Inflammatory macrophage treated with lipopolysaccharide for 1 hour (primary cell): ENCODE measurements around the gene NRXN3.

ENCODE experiments used
- DNase-seq, 2 donors: peaks; one replicate each; pipeline ENCODE4 v3.0.0-alpha.2; 2020 to 2022

Gene NRXN3

DNA sequence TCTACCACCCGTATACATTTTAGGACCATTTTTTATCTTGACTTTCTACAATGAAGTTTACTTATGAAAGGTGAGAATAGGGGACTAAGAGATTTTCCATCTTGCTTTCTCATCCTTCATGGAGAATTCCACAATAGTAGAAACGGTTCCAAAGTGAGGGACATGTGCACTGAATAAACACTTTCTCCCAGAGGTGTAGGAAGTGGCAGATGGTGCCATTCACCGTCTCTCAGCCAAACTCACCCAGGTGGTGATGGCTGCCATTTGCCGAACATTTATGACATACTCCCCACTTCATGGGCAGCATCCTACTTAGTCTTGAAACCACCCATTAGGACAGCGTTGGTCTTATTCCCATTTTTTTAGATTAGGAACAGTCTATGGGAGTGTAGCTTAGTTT lies 1500.6 kb downstream of the NRXN3 start:
- no peak for DNase-seq

DNA sequence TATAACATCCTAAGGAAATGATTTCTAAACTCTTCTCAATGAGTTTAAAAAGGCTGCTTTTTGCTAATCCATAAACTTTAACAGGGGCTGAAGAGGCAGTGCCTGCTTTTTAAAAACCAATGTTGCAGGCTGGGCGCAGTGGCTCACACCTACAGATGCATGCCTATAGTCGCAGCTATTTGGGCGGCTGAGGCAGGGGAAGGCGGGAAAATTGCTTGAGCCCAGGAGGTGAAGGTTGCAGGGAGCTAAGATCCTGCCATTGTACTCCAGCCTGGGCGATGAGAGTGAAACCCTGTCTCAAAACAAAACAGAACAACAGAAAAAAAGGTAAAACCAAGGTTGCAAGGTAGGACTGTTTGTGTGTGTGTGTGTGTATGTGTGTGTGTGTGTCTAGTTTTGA lies 1509.9 kb downstream of the NRXN3 start:
- no peak for DNase-seq

DNA sequence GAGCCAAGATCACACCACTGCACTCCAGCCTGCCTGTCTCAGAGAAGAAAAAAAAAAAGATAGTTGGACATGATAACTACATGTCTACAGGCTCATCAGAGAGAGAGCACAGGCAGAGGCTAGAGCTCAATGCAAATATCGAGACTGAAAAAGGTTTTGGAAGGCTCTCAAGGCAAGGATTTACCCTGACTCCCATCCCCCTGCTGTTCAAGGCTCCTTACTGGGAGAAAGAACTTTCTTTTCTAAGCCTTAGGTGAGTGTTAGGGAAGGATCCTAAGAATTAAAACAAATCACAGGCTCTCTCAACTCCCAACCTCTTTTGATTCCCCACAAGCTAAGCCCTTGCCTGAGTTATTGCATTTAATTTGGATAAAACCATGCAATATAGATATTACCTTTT lies 1516.0 kb downstream of the NRXN3 start:
- no peak for DNase-seq

DNA sequence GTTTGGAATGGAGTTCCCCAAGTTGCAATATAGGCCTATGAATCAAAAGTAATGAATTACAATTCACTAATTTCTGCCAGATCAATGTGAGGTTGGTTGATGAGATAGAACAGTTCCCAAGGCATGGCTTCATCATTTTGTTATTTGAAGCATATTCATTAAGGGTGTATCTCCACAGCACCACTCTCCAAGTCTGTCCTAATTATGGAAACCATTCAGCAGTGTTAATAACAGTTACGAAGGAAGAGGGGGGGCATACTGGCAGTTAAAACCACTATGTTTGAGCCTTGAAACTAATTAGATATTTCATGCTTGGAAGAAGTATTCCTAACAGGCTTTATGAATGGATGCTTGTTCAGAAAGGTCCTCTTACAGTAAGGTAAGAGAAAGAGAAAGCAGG lies 1520.8 kb downstream of the NRXN3 start:
- no peak for DNase-seq

DNA sequence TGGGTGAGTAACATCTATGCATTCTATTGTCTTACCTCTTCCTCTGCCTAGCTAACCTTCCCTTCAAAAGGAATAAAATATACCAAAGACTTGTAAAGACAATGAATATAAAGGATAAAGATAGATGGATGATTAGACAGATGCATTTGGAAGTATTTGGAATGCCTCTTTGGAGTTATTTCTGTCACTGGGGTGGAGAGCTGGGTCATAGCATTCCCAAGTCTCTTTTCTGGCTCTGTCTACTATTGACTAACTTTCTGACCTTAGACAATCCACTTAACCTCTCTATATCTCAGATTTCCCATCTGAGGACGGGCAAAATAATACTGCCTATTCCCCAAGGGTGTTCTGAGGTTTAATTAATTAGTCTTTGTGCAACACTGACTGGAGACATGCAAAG lies 1523.8 kb downstream of the NRXN3 start:
- no peak for DNase-seq

DNA sequence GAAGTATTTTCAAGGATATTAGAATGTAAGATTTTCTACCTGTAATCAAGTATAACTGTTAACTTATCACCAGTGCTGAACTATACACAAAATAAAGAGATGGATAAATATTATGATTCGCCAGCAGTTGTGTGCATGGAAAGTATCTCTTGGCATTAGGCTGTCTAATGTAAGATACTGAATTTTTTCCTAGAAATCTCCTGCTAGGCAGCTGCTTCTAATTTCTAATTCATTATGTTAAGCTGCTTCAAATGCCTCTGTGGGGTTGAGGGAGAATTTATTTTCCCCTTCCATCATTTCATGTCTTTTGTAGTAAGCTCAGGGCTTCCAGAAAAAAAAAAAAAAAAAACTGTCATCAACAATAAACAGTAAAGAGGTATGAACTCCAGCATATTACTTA lies 1525.1 kb downstream of the NRXN3 start:
- DNase-seq = no peak

DNA sequence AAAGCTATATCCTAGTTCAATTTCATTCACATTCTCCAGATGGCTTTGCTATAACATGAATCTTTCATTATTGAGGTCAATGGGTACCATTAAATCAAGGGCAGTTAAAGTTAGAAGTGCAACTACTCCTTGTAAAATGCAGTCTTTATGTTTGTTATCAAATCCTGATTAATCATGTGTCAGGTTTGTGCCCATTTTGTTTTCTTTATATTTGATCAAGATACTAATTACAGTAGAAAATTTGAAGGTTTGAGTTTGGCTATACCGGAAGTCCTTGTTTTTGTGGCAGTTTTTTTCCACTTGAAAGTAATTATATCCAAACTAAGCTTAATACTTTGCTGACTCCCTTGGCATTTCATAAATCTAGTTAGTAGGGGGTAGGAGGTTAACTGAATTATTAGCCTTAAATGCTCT lies 1528.1 kb downstream of the NRXN3 start:
- no peak for DNase-seq

DNA sequence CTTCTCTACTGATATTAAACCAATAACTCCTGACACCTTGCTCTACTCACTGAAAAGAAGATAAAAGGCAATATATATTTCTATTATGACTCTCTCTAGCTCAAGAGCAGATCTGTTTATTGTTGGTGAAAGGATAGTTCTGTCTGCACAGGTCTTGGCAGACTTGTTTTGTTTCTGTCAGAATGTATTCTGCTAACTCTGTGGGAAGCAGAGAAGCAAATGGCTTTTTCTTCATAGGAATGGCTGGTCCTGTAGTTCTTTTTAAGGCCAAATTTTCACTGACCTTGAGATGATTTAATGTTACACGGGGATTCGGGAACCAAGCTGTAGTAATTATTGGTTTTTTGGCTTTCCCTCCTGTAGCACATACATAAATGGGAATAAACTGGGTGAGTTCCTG lies 1529.0 kb downstream of the NRXN3 start:
- DNase-seq = no peak

DNA sequence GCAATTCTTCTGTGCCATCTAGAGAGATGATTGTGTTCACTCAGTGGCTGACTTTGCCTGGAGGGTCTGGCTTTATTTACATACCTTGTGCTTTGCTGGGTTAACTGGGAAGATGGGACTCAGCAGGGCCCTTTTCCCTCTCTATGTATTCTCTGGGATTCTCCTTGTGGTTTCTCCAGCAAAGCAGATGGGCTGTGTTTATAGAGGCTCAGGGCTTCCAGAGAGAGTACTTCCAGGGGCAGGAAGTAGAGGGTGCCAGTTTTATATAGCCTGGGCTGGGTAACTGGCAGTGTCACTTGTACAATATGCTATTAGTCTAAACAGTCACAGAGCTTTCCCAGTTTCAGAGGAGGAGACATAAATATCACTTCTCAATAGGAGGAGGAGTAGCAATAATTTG lies 1531.2 kb downstream of the NRXN3 start:
- DNase-seq = no peak

DNA sequence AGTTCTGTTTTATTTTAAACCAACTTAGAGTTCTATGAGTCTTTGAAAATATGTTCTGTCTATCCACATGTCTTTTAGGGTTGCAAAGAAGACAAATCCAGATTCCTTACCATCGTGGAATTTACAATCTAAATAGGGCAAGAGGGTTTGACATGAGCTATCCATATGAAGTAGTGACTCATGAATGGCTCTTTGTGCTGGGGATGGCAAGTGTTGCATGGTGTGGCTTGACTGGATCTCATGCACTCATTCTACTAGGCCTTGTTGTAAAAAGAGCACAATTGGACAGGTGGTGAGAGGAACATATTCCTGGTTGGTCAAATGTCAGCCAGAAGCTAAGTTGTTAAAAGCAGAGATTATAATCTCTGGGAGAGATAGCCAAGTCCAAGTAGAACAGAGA lies 1532.0 kb downstream of the NRXN3 start:
- no peak for DNase-seq

DNA sequence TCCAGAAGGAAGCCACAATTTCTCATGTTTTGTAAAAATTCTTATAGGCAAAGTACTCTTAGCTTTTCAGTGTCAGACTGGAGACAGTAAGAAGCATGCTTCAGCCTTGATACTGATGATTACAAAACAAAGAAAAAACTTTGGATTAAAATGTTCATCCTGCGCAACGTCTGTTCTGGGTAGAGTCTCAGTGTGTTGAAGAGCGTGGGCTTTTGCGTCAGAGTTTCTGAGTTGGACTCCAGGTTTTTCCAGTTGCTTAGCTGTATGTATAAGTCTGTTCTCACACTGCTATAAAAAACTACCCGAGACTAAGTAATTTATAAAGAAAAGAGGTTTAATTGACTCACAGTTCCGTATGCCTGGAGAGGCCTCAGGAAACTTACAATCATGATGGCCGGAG lies 1533.0 kb downstream of the NRXN3 start:
- no peak for DNase-seq

DNA sequence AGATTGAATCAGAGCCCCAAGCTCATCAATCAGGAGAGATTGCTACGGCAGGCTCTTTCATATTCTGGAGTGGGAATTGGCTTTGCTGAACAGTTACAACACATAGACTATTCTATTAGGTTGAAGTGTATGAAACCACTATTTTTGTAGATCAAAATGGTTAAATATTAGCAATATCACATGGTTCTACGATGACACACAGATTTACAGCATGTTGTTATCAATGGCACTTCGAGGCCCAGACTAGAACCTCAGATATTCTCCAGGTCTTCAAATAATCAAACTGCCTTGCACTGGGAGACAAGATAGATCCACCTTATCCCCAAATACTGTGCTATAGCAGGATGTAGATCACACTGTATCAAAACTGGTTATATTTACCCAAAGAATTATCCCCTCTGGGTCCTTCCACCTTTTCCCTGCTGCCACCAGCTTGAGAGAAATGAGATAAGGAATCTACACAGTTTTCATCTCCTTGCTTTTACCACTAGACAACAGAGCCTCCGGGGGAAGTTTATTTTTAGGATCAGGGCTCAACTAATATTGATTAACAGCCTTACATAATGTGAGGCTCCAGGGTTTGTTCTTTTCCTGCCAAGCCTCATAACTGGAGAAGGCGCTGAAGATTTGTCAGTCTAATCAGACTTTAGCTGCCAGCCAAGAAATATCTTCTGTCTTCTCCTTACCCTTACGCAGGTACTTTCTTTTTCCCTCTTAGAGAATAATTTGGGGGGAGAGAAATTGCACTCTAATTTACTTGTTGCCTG lies 1534.1 kb downstream of the NRXN3 start:
- no peak for DNase-seq

DNA sequence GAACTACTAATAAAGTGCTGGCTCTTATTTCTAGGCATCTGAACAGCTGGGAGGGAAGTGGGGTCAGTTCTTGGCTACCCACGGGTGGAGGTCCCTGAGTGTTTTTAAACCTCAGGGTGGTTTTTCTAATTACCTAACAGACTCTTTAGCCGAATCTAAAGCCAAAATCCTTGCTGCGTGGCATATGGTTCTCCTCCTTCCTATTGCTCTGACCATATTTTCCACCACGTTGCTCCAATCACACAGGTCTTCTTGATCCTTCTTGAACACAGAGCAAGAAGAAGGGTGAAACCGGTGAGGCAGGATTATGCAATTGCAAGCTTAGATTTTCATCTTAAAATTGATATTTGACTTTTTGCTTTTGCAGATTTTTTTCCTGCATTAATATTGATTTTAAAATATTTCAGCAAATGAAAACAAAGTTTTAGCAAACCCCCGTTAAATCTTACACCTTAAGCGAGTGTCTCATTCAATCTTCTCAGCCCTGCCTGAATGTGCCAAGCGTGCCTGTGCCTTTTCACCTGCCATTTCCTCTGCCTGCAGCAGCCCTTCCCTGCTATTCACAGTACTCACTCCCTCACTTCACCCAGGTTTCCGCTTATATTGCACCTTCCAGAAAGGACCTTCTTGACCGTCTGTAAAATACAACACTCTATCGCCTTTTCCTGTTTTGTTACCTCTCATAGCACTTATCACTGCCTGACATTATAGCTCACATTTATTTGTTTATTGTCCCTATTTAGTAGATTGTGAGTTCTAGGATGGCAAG lies 1535.1 kb downstream of the NRXN3 start:
- no peak for DNase-seq

DNA sequence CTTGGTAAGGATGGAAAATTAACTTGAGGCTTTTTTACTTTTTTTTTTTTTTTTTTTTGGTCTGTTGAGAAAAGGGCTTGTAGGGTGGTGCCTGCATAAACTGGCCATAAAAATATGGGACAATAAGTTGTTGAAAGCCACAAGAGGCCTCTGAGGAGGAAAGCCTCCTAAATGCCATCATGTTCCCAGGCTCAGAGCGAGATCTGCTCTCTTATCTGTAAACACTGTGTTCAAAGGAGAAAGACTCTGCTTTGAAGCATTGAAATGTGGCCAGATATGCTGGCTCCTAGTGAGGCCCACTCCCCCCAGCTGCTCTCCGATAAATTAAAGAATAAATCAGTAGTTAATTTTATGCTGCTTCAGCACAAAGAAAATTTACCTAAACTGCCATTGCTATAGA lies 1536.2 kb downstream of the NRXN3 start:
- no peak for DNase-seq

DNA sequence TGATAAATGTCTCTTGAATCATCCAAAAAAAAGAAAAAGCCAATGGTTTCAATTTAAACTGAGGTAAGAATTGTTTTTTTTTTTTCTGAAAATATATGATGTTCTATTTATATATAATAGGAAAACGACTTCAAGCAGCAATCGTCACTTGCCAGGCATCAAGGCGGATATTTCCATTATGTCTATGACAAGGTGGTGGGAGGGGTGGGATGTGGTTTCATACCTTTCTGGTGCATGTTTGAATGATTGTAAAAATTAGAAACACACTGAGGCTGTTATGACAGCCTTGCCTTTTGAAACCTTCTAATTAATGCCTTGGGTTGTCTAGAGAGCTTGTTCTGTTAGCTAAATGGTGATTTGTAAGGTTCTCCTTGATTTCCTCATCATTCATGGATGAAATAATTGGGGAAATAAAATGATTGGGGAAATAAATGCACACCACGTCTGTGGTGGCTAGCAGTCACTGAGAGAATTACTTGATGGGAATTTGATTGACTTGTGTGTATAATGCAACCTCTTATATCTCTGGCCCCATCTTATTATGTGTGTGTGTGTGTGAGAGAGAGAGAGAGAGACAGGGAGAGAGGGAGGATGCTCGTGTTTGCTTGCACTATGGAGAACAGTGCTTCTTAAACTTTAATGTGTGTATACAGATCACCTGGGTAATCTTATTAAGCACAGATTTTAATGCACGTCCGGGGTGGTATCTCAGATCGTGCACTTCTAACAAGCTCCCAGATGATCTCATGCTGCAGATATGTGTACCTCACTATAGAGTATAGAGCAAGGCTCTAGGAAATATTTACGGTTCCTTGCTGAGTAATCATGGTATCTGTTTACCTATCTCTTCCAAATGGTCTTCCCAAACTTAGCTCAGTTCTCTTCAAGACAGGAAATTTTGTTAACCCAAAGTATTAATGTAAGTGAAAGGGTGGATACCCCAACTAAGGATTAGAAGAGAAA lies 1538.5 kb downstream of the NRXN3 start:
- no peak for DNase-seq

DNA sequence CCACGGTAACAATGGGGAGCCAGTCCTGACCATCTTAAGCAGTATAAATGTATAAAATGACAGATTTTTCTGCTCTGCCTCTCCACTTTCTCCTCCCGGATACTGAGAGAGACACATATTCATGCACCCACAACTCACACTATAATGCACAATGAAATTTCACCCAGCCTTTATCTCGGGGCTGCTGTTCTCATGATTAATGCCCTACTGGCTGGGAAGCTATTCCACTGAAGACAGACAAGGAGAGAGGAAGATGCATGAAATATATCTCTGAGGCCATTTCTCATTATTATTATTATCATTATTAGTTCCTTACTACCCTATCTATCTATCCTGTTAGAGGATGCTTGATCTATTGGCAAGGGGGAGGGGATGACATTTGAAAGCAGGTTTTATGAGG lies 1539.4 kb downstream of the NRXN3 start:
- DNase-seq = no peak

DNA sequence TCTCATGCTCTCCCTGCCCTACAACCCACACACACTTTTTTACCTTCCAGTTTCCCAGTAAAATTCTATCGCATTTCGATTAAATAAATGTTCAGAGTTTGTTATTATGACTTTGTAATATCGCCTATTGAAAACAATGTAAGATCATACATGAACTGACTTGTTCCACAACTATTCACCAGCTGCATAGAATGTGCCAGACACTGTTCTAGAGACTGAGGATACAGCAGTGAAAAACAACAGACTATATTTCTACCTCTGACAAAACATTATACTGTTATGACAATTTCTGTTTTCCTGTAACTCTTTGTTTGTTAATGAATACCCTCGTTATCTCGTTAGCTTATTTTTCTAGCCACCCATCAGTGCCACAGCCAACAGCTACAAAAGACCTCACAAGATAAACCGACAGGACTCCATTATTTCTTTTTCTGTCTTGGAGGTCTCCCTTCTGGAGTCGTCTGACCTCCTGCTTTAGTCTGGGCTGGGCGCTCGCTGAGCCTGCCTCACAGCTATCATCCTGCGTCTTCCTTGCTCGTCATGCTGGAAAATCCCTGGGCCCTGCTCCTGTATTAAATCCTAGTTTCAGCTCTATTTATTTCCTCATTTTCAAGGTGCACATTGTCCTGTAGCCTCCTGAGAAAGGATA lies 1542.3 kb downstream of the NRXN3 start:
- DNase-seq = no peak

DNA sequence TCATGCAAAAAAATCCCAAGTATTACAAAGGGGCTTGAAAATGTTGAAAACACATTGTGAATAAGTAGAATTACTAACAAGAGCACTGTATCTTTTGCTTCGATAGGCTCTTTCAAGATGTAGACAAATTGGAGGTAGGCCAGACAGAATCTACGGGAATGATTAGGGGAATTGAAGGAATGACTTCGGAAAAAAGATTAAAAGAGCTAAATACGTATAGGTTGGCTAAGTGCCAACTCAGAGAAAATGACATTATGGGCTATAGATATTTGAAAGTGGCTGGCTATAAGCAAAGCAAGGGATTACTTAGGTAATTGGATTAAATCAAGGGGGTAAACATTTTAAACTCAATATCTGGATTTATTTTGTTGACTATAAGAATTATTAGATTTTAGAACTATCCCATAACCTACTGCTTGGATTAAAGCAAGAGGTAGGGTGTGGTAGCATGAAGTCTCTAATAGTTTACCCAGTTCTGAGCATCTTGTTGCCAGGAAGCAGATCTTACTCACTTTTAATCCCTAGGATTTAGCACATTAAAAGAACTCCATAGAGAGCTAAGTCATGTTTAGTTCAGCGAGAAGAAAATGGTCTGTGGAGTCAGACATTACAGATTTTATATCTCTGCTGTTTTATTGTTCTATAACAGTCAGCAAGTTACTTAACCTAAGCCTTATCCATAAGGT lies 1551.4 kb downstream of the NRXN3 start:
- DNase-seq = no peak

DNA sequence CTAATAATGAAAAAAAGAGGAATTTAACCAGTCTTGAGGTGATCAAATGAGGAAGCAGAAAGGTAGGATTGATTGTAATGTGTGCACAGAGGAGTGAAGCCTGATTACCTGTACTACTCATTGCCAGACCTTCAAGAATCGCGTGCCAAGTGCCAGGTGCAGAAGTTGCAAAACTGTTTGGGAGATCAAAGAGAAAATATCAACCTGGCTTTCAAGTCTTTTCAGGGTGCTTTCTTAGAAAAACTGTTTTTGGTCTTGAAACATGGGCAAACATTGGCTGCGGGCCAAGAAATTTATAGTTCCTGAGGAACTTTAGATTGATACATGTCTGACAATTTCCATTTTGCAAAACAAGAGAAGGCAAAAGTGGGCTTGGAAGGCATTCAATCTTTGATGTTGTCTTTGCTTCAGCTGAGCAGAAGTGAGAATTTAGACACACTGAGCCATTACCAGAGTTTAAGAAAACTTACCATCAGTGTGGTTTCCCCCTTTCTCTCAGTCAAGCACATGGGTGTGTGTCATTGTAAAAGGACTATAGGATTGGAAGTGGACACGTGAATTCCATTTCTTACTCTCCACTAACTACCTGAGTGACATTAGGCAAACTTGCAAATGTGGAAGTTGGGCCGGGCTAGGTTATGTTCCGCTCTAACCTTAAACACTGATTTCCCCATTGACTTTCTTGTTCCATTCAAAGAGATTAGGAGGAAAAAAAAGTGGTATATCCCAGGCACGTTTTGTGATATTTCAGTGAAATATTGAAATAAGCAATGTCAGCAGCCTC lies 1555.0 kb downstream of the NRXN3 start:
- DNase-seq = no peak

DNA sequence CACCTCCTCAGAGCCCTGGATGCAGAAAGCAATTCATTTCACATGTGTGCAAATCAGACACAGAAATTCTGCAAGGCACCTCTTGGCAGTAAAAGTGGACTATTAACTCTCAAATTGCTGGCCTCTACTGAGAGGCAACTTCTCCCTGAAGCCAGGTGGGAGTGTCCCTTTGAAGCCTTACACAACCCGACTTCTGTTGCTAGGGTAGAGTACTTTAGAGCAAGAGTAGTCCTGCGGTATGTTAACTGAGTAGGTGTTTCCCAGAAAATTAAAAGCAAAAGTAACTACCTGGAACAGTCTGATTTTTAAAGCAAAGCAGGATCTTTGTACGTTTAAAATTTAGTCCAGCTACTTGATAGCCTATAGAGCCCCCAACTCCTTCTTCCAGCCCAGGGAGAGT lies 1557.7 kb downstream of the NRXN3 start:
- no peak for DNase-seq

DNA sequence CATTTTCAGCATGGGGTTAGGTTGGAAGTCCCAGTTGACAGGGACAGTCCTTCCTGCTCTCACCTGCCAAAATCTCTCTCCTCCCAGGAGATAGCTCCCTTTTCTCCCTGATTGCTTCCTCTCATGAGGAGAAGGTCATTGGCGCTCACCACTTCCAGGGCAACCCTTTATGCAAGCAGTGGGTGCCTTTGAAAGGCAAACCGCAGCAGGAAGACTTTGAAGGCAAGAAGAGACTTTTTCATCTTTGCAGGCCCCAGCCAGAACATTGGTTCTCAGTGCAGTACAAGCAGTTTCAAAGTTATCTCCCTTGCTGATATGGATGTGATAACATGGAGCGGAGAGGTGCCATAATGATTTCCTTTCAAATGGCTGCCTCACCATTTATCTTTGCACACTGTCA lies 1558.2 kb downstream of the NRXN3 start:
- DNase-seq = no peak
